NCI-H526 (cell line): ENCODE measurements around the gene PRIMPOL.
"Not testable (repeated sequence)": the region's sequence is repeated elsewhere in the genome, so short reads cannot be mapped to it uniquely, and the experiment has no call there.

Source experiments
- DNase-seq, 2 experiments: peaks; one replicate each; lab custom pipeline; 2025; lab: John Stamatoyannopoulos, UW

The PRIMPOL gene

GRCh38 chr4:184712322-184712721, 62.8 kb downstream of the PRIMPOL start:
- DNase-seq: no peak

GRCh38 chr4:184713887-184714286, 64.3 kb downstream of the PRIMPOL start:
- DNase-seq: no peak

DNA sequence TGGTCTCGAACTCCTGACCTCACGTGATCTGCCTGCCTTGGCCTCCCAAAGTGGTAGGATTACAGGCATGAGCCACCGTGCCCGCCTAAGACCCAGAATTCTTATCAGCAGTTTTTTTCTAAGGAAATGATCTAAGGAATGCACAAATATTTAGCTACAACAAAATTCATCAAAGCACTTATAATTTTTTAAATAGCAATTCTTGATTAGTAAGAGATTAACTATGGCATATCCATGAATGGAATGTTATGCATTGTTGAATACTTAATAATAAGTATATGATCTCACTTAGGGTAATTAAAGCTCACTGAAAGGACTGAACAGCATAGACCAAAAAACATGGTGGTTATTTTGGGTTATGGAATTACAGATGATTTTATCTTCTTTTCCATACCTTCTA, 66.0 kb downstream of the PRIMPOL start:
- DNase-seq: no peak

- DNase-seq: no peak
Observed at GRCh38 chr4:184719407-184719806, 69.9 kb downstream of the PRIMPOL start.

DNA sequence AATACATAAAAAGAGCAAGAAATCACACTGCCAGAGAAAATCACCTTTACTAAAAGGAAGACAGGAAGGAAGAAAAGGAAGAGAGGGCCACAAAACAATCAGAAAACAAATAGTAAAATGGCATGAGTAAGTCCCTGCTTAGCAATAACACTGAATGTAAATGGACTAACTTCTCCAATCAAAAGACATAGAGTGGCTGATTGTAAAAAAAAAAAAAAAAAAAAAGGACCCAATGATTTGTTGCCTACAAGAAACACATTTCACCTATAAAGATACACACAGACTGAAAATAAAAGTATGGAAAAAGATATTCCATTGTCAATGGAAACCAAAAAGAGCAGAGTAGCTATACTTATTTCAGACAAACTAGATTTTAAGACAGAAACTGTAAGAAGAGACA, 71.7 kb downstream of the PRIMPOL start:
- DNase-seq: no peak

DNA sequence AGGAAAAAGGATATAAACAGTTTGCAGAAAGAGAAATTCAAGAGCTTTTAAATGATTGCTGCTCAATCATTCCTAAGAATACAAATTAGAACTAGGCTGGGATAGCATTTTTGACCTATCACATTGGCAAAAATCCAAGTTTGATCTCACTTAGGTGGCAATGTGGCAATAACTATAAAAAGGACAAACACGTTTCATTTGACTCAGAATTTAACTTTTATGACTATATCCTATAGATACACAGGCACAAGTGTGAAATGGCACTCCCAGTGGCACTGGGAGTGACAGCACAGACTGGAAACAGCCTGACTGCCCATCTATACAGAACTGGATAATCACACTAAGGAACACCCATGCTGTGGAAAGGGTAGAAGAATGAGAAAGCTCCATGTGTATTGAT, 73.3 kb downstream of the PRIMPOL start:
- no peak for DNase-seq

DNA sequence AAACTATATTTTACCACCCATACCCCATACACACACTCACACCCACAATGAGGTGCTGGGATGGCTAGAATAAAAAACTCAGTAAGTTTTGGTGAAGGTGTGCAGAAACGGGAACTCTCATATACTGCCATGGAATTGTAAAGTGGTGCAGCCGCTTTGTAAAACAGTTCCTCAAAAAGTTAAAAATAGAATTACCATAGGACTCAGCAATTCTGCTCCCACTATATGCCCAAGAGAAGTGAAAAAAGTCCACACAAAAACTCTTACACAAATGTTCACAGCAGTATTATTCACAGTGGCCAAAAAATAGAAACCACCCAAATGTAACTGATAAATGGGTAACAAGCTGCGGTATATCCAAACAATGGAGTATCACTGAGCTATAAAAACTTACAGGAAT, 77.9 kb downstream of the PRIMPOL start:
- DNase-seq: no peak

- DNase-seq: no peak
Observed at GRCh38 chr4:184728858-184729257, 79.3 kb downstream of the PRIMPOL start.

- no peak for DNase-seq
Observed at GRCh38 chr4:184729946-184730345, 80.4 kb downstream of the PRIMPOL start.

- DNase-seq: no peak
Observed at GRCh38 chr4:184731056-184731455, 81.5 kb downstream of the PRIMPOL start.

DNA sequence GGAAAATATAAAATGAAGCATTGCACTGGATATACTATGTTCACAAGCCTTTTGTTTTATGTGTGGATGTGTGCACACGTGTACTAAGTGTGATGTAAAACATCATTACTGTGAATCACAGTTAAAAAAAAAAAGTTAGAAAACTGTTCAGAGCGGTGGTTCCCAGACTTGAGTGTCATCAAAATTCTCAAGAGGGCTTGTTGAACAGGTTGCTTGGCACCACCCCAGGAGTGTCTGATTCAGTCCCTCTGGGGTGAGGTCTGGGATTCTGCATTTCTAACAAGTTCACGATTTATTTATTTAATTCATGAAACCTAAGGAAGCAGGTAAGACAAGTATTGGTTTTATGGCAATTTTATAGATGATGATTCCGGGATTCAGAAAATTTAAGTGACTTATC, 82.6 kb downstream of the PRIMPOL start:
- DNase-seq: no peak

- DNase-seq: peak; percentile 97 to 98
Observed at GRCh38 chr4:184733654-184734524, 84.4 kb downstream of the PRIMPOL start, which contains the start of gene CENPU. CENPU (minus strand) TSS chr4:184734096; CDS start chr4:184734062, 34 bp downstream.

- no peak for DNase-seq
Observed at GRCh38 chr4:184734758-184735157, 85.2 kb downstream of the PRIMPOL start.

DNA sequence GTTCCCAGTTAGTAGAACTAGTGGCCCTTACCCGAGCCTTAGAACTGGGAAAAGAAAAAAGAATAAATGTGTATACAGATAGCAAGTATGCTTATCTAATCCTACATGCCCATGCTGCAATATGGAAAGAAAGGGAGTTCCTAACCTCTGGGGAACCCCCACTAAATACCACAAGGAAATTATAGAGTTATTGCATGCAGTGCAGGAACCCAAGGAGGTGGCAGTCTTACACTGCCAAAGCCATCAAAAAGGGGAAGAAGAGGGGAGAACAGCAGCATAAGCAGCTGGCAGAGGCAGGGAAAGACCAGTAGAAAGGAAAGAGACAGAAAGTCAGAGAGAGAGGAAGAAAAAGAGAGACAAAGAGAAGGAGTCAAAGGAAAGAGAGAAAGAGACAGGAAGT, 90.0 kb downstream of the PRIMPOL start:
- DNase-seq: not testable (repeated sequence)

GRCh38 chr4:184740980-184741391, 91.4 kb downstream of the PRIMPOL start:
- DNase-seq: no peak

DNA sequence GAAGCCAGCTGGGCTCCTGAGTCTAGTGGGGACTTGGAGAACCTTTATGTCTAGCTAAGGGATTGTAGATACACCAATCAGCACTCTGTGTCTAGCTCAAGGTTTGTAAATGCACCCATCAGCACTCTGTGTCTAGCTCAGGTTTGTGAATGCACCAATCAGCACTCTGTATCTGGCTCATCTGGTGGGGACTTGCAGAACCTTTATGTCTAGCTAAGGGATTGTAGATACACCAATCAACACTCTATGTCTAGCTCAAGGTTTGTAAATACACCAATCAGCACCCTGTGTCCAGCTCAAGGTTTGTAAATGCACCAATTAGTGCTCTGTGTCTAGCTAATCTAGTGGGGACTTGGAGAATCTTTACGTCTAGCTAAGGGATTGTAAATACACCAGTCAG, 92.1 kb downstream of the PRIMPOL start:
- not testable (repeated sequence) for DNase-seq

DNA sequence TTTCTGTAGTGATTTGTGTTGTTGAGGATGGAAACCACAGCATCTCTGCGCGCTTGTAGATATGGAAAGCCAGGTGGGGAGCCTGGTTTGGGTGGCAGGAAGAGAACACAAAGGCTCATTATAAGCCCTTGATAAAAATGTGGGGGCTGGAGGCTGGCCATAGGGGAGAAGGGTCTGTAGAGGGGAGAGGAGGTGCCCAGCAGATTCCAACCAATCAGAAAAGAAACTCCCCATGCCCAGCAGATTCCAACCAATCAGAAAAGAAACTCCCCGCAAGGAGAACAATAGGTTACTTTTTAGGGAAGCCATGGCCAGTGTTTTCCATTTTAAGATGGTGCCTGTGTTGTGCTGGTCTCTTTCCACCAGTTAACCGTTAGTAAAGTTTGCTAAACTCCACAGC, 94.1 kb downstream of the PRIMPOL start:
- DNase-seq: no peak

DNA sequence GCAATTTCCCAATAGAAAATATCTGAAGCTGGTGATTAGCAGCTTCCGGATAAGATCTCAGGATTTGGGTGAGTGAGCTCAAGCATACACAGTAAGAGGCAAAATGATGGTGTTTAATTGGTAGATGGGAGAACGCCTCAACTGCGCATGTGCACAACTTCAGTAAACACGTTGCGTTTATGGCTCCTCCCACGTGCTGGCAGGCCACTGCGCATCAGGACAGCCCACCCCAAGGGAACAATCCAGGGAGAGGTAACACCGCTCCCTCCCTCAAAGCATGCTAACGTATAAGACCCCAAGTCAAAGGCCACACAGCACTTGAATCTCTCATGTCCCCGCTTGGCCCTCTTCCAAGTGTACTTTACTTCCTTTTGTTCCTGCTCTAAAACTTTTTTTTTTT, 94.7 kb downstream of the PRIMPOL start:
- DNase-seq: no peak
